ENCODE results near the gene MLIP. TPM values are rescaled to one million over a fixed set of nuclear protein-coding genes. Genes with fewer than 3 reads are reported as not detected.

The MLIP gene
- total and polyA plus RNA-seq, 2 of the 13 experiments (the other 11 are each of a cell fraction or from before 2014, with no cell fraction given), result 0.08 to 0.33 TPM

DNA sequence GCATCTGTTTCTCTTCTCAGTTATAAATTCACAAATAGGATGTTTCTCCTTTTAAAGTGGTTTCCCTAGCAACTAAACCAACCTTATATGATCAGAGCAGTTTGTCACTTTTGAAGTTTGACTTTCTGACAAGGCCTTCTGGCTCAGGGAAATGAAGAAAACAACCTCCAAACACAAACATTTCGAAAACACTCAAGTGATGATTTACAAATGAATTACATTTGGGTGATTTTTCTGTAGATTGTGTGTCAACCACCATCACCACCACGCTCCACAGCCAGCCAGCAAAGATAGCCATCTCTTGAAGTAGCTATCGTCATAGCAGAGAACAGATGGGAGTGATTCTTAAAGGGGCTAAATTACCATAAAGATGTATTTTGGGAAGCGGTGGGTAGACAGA lies 16.5 kb upstream of the MLIP start:
- no peaks in the 10 kb centered on the region for H3K9me3 ChIP-seq (ENCODE audit: low read length)
- H3K27ac ChIP-seq (ENCODE audit: extremely low read length, insufficient read depth, low read length), result no peak overlapping the region
- 52% methylated on average over 4 of the region's 4 CpGs for WGBS (ENCODE audit: low lambda C conversion rate)
- ATAC-seq (no peak), DNase-seq (ENCODE audit: low spot score) (no peak), FAIRE-seq (no peak)
- peaks cover 18% of the 10 kb centered on the region for H3K4me1 ChIP-seq (ENCODE audit: insufficient read depth, low read length)
- ChIA-PET POLR2A (no interaction called here), CTCF (ENCODE audit: low intra/inter-chr PET ratio, low total read pairs) (no interaction called here)
- H3K79me2 ChIP-seq (ENCODE audit: insufficient read depth, low read length), result no peaks in the 10 kb centered on the region
- no peak overlapping the region for H3K4me3 ChIP-seq (replicated peaks in 1 of 3; ENCODE audit: insufficient read depth in 1 of 3, low read depth in 2 of 3, low read length in 3 of 3)
- no peaks in the 10 kb centered on the region for H3K36me3 ChIP-seq (replicated peaks in 1 of 2; ENCODE audit: control insufficient read depth in 1 of 2, insufficient read depth in 2 of 2, low read length in 2 of 2)
- H4K20me1 ChIP-seq (ENCODE audit: insufficient read depth, low read length), result no peaks in the 10 kb centered on the region
- H3K9ac ChIP-seq (ENCODE audit: insufficient read depth, low read depth, low read length), result no peak overlapping the region
- no peak overlapping the region for H3K4me2 ChIP-seq (ENCODE audit: low read depth, low read length)
- BruUV-seq (replicated peaks), result no TSS peak
- H2AFZ ChIP-seq (ENCODE audit: low read length), result no peak overlapping the region
- in situ Hi-C loops (cut with HindIII; ENCODE audit: extremely low pct_ligation_motif_present, low pct_unique_long_range_greater_than_20kb) (no loop called here), intact Hi-C loops (cut with micrococcal nuclease; ENCODE audit: unreplicated experiment) (no loop called here)
- H3K27me3 ChIP-seq (ENCODE audit: control insufficient read depth in 1 of 2, insufficient read depth in 2 of 2, low read length in 2 of 2), result no peaks in the 10 kb centered on the region
- TF ChIP-seq ZNF709 (CRISPR knock-in tag; IDR thresholded peaks at IDR 0.05) (no peak), KLF11 (CRISPR knock-in tag; IDR thresholded peaks at IDR 0.05) (no peak), U2AF1 (optimal IDR thresholded peaks at IDR 0.05; ENCODE audit: low read depth, low read length) (no peak), ZSCAN12 (CRISPR knock-in tag; IDR thresholded peaks at IDR 0.05) (no peak), ZNF501 (CRISPR knock-in tag; IDR thresholded peaks at IDR 0.05) (no peak), ZKSCAN8 (CRISPR knock-in tag; IDR thresholded peaks at IDR 0.05; ENCODE audit: borderline replicate concordance) (no peak), RXRB (CRISPR knock-in tag; IDR thresholded peaks at IDR 0.05; ENCODE audit: borderline replicate concordance) (no peak), SETDB1 (CRISPR knock-in tag; IDR thresholded peaks at IDR 0.05; ENCODE audit: borderline replicate concordance) (no peak), PCBP1 (IDR thresholded peaks at IDR 0.05; ENCODE audit: borderline replicate concordance, low read depth, low read length) (no peak), KLF12 (CRISPR knock-in tag; IDR thresholded peaks at IDR 0.05; ENCODE audit: borderline replicate concordance) (no peak), ZNF564 (CRISPR knock-in tag; IDR thresholded peaks at IDR 0.05) (no peak), ZMYM2 (CRISPR knock-in tag; IDR thresholded peaks at IDR 0.05) (no peak), ZMAT3 (CRISPR knock-in tag; conservative IDR thresholded peaks at IDR 0.05) (no peak)
- TF ChIP-seq, protein P1, sequence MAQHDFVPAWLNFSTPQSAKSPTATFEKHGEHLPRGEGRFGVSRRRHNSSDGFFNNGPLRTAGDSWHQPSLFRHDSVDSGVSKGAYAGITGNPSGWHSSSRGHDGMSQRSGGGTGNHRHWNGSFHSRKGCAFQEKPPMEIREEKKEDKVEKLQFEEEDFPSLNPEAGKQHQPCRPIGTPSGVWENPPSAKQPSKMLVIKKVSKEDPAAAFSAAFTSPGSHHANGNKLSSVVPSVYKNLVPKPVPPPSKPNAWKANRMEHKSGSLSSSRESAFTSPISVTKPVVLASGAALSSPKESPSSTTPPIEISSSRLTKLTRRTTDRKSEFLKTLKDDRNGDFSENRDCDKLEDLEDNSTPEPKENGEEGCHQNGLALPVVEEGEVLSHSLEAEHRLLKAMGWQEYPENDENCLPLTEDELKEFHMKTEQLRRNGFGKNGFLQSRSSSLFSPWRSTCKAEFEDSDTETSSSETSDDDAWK (CRISPR knock-in tag; IDR thresholded peaks at IDR 0.05), result no peak
- TF ChIP-seq, protein P2, sequence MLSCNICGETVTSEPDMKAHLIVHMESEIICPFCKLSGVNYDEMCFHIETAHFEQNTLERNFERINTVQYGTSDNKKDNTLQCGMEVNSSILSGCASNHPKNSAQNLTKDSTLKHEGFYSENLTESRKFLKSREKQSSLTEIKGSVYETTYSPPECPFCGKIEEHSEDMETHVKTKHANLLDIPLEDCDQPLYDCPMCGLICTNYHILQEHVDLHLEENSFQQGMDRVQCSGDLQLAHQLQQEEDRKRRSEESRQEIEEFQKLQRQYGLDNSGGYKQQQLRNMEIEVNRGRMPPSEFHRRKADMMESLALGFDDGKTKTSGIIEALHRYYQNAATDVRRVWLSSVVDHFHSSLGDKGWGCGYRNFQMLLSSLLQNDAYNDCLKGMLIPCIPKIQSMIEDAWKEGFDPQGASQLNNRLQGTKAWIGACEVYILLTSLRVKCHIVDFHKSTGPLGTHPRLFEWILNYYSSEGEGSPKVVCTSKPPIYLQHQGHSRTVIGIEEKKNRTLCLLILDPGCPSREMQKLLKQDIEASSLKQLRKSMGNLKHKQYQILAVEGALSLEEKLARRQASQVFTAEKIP (CRISPR knock-in tag; IDR thresholded peaks at IDR 0.05; ENCODE audit: borderline replicate concordance), result no peak
- TF ChIP-seq, protein P3, sequence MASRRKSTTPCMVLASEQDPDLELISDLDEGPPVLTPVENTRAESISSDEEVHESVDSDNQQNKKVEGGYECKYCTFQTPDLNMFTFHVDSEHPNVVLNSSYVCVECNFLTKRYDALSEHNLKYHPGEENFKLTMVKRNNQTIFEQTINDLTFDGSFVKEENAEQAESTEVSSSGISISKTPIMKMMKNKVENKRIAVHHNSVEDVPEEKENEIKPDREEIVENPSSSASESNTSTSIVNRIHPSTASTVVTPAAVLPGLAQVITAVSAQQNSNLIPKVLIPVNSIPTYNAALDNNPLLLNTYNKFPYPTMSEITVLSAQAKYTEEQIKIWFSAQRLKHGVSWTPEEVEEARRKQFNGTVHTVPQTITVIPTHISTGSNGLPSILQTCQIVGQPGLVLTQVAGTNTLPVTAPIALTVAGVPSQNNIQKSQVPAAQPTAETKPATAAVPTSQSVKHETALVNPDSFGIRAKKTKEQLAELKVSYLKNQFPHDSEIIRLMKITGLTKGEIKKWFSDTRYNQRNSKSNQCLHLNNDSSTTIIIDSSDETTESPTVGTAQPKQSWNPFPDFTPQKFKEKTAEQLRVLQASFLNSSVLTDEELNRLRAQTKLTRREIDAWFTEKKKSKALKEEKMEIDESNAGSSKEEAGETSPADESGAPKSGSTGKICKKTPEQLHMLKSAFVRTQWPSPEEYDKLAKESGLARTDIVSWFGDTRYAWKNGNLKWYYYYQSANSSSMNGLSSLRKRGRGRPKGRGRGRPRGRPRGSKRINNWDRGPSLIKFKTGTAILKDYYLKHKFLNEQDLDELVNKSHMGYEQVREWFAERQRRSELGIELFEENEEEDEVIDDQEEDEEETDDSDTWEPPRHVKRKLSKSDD (CRISPR knock-in tag; IDR thresholded peaks at IDR 0.05; ENCODE audit: low read depth), result no peak
